ENCODE data around the gene RAB11FIP4. TPM values are rescaled to one million over a fixed set of nuclear protein-coding genes. Genes with fewer than 3 reads are reported as not detected.

The RAB11FIP4 gene
- polyA plus RNA-seq, 4 donors = 1.2 to 16.5 (median 15.0) TPM

GRCh38 chr17:31479062-31479408, 87.6 kb downstream of the RAB11FIP4 start:
- DNase-seq (ENCODE audit: low read depth in 4 of 4, low spot score in 3 of 4) = no peak

GRCh38 chr17:31479524-31479923, 88.0 kb downstream of the RAB11FIP4 start:
- no peak for DNase-seq (ENCODE audit: low read depth in 4 of 4, low spot score in 3 of 4)

GRCh38 chr17:31480067-31480466, 88.6 kb downstream of the RAB11FIP4 start:
- DNase-seq (ENCODE audit: low read depth in 4 of 4, low spot score in 3 of 4) = no peak

- no peak for DNase-seq (ENCODE audit: low read depth in 4 of 4, low spot score in 3 of 4)
These were observed 89.7 kb downstream of the RAB11FIP4 start for GRCh38 chr17:31480904-31481782.

- DNase-seq (ENCODE audit: low read depth in 4 of 4, low spot score in 3 of 4) = no peak
These were observed 90.3 kb downstream of the RAB11FIP4 start for GRCh38 chr17:31481783-31482081.

GRCh38 chr17:31484821-31485220, 93.3 kb downstream of the RAB11FIP4 start:
- no peak for DNase-seq (ENCODE audit: low read depth in 4 of 4, low spot score in 3 of 4)

DNA sequence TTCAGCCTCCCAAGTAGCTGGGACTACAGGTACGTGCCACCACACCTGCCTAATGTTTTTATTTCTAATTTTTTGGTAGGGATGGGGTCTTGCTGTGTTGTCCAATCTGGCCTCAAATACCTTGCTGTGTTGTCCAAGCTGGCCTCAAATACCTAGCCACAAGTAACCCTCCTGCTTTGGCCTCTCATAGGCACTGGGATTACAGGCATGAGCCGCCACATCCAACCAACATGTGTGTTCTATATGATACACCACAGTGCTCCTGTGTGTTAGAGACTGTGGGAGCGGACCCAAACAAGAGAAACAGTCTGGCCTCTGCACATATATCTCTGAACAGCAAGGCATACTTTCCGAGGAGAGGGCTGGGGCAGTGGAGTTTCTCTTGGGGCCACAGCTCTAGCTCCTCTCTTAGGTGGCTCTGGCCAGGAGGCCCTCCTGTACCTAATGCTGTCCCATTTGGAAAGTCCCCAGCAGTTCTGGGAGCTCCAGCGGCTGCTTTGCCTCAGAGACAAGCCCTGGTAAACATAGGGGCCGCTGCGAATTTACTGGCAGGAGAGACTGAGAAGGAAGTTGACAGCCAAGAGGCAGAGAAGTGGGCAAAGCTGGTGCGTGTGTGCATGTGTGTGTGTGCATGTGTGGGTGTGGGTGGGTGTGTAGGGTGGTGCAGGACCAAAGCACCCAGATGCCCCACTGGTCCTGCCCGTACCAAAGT, 95.0 kb downstream of the RAB11FIP4 start:
- DNase-seq (ENCODE audit: low read depth in 4 of 4, low spot score in 3 of 4) = no peak

DNA sequence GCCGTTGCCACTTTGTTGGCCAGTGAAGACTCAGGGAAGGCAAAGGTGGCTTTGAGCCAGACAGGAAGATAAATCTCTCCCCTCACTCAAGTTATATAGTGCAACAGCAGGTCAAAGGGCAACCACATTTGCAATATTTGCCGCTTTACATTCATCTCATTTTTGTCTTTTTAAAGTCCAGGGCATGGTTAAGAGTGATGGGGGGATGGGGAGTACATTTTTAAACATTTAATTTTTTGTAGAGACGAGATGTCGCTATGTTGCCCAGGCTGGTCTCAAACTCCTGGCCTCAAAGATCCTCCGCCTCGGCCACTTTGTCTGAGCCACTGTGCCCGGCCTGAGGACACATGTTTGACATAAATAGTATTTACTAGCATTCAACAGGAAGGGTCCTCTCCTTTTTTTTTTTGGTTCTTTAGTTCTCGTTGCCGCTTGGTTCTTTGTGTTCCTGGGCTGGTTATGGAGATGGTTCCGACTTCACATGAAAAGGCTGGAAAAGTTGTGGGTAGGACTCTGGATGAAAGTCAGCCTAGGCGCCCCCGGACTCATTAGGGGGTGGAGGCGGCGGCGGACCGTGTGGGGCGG, 95.7 kb downstream of the RAB11FIP4 start:
- no peak for DNase-seq (ENCODE audit: low read depth in 4 of 4, low spot score in 3 of 4)

- DNase-seq (ENCODE audit: low read depth in 4 of 4, low spot score in 3 of 4) = peak; percentile 56 to 83 (median 79)
These were observed 96.3 kb downstream of the RAB11FIP4 start for GRCh38 chr17:31487648-31488263.

DNA sequence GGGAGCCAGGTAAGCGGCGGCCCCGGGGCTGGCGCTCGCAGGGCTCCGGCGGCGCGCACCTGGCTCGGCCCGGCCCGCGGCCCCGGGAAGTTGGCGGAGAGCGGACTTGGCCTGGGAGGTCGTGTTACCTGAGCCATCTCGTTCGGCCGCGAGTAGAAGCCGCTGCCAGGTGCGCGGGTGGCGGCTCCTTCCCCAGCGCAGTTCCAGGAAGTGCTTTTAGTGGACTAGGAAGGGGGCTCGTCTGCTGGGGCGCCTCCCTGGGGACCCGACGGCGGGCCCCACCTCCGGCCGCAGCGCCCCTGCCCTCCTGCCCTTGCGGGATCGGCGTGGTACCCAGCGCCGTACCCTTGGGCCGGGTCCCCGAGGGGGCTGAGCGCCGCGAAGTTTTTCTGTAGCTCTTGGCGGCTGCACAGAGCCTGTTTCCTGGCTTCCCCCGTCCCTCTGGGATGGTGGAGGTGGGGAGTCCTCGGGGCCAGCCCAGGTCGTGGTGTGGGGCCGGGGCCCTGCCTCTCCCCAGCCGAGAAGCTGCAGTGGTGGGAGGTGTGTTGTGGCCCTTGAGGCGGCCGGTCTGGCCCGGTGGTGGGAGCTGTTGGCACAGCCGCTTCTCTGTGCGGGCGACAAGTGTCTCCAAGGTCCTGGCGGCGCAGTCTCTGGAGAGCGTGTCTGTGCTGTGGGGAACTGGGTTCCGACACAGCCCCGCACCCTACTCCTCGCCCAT, 96.9 kb downstream of the RAB11FIP4 start:
- no peak for DNase-seq (ENCODE audit: low read depth in 4 of 4, low spot score in 3 of 4)

DNA sequence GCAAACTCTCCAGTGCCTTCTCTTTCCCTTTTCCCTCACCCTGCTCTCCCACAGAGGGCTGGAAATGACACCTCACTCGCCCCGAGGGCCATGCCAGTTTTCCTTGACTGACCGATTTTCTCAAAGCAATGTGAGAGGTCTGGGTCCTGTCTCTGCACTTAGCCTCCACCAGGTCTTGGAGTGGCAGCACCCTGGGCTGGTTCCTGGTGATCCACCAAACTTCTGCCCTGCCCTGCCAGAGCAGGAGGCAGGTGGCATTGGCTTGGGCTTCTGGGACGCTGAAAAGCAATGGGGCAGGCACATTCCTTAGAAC, 97.5 kb downstream of the RAB11FIP4 start:
- DNase-seq (ENCODE audit: low read depth in 4 of 4, low spot score in 3 of 4) = no peak

GRCh38 chr17:31489295-31490018, 98.0 kb downstream of the RAB11FIP4 start:
- DNase-seq (ENCODE audit: low read depth in 4 of 4, low spot score in 3 of 4) = no peak

DNA sequence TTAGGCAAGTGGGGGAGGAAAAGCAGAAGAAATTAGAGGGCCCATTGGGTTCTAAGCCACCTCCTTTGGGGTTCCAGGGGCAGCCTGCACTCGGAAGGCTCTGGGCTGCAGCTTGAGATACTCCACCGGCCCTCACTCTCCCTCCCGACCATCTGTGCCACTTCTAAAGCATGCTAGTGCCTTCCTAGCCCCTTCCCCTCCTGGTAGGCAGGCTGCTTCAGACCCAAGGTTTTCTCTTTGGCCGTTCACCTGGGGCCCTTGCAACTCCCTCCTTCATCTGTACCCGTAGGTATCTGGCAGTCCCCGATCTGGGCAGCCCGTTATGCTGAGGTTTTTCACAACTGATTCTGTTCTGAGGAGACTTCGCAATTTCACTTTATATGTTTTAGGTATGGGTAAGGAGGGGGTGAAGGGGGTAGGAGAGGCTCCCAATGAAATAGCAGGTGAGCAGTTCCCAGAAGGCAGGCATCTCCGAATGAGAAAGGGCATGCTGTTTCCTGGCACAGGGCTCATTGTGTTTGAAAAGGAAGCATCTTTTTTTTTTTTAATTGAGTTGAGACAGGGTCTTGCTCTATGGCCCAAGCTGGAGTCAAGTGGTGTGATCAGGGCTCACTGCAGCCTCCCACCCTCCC, 98.7 kb downstream of the RAB11FIP4 start:
- DNase-seq (ENCODE audit: low read depth in 4 of 4, low spot score in 3 of 4) = no peak

DNA sequence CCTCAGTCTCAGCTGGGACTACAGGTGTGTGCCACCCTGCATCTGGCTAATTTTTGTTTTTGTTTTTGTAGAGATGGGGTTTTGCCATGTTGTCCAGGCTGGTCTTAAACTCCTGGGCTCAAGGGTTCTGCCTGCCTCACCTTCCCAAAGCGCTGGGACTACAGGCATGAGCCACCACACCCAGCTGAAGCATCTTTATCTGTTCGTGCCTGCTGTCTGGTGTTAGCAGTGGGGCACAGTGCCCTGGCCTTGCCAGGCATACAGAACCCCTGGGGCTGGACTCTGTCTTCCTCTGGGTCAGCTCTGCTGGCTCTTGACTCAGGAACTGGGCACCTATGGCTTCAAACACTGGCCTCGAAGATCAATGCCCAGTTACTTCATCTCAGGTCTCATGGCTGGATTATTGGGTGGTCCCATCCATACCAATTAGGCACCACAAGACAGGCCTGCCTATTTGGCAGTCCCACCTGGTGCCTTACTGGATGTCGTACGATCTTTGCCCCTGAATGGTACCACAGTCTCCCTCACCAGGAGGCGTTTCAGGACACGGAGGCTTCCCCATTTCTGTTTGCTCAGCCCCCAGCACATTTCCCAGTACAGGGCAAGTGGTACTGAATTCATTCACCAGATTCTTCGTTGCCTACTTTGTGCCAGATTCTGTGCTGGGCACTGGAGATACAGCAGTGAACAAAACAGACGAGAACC, 99.3 kb downstream of the RAB11FIP4 start:
- DNase-seq (ENCODE audit: low read depth in 4 of 4, low spot score in 3 of 4) = no peak

DNA sequence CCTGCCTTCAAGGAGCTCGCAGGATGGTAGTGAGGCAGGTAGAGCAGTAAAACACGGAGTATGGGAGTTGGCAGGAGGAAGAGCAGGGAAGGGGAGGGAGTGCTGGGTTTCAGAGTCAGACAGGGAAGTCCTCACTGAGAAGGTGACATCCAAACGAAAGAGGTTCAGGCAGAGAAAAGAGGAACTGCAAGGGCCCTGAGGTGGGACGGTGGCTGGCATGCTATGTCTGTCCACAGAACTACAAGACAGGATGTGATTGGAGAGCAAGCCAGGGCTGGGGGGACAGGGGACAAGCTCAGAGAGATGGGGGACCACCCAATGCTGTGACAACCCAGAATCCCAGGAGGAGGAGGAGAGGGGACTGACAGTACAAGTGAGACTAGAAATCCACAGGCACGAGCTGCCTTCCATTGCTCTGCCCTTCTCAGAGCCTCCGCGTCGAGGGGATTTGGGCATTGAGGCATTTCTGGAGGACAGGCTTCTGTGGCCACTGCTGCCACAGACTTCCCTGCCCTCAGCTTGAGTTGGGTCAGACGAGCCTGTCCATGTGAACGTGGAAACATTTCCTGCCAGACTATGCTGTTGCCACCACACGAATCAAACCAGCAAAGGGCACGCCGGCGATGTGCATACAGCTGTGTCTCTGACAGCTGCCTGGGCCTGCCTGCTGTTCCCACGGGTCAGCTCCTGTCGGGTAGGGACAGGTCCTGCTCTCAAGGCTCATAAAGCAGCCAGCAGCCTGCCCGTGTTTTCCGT, 100.1 kb downstream of the RAB11FIP4 start:
- no peak for DNase-seq (ENCODE audit: low read depth in 4 of 4, low spot score in 3 of 4)

GRCh38 chr17:31492206-31492605, 100.7 kb downstream of the RAB11FIP4 start:
- DNase-seq (ENCODE audit: low read depth in 4 of 4, low spot score in 3 of 4) = no peak

- DNase-seq (ENCODE audit: low read depth in 4 of 4, low spot score in 3 of 4) = no peak
These were observed 101.6 kb downstream of the RAB11FIP4 start for GRCh38 chr17:31492880-31493655.
